Fibroblast of lung (primary cell): ENCODE results near the gene AMPD2. TPM values are rescaled to one million over a fixed set of nuclear protein-coding genes. Genes with fewer than 3 reads are reported as not detected.
A peak's percentile ranks its signal among the peaks of the same experiment; 100 is the strongest.

Experiments used
- DNase-seq, 2 donors: peaks; one replicate each; pipeline versions ENCODE4 v3.0.0 to v3.0.0-alpha.2; 2010; ENCODE audit warnings: low read depth in 2 of 2
- H2AFZ ChIP-seq: 2 replicates; pipeline ENCODE4 v1.5.1; 2012; ENCODE audit warnings: low read length, control low read depth, inconsistent platforms
- H3K27ac ChIP-seq: 2 replicates; pipeline ENCODE4 v1.5.1; 2011; ENCODE audit warnings: low read length, control low read depth; ENCODE audit not compliant: insufficient read depth
- H3K27me3 ChIP-seq: 2 replicates; pipeline ENCODE4 v1.5.1; 2011; ENCODE audit warnings: mild to moderate bottlenecking, low read length; ENCODE audit not compliant: control insufficient read depth, insufficient read depth
- H3K36me3 ChIP-seq: 2 replicates; pipeline ENCODE4 v1.5.1; 2011; ENCODE audit warnings: low read length; ENCODE audit not compliant: control insufficient read depth, insufficient read depth
- H3K4me1 ChIP-seq: 2 replicates; pipeline ENCODE4 v1.5.1; 2011; ENCODE audit warnings: low read length; ENCODE audit not compliant: control insufficient read depth, insufficient read depth; ENCODE audit errors: extremely low read depth
- H3K4me2 ChIP-seq: 2 replicates; pipeline ENCODE4 v1.5.1; 2011; ENCODE audit warnings: low read length, control low read depth; ENCODE audit not compliant: insufficient read depth; ENCODE audit errors: extremely low read depth
- H3K4me3 ChIP-seq, 4 experiments: fragments of 200-600 bp in 1 of 4; sonication (generic) in 1 of 4; replicated peaks in 1 of 4; 2 replicates each; pipeline ENCODE4 v1.5.1; 2011 to 2016; ENCODE audit warnings: low read length in 4 of 4, low read depth in 3 of 4, mild to moderate bottlenecking in 3 of 4, control low read depth in 2 of 4, inconsistent platforms in 1 of 4, mixed read lengths in 1 of 4; ENCODE audit not compliant: insufficient read depth in 1 of 4; ENCODE audit errors: control extremely low read depth in 1 of 4
- H3K79me2 ChIP-seq: 2 replicates; pipeline ENCODE4 v1.5.1; 2012; ENCODE audit warnings: mild to moderate bottlenecking, low read length, inconsistent platforms; ENCODE audit not compliant: control insufficient read depth, insufficient read depth
- H3K9ac ChIP-seq: 2 replicates; pipeline ENCODE4 v1.5.1; 2011; ENCODE audit warnings: mild to moderate bottlenecking, low read length, control low read depth; ENCODE audit not compliant: insufficient read depth
- H3K9me3 ChIP-seq: 2 replicates; pipeline ENCODE4 v1.5.1; 2012; ENCODE audit warnings: low read depth, low read length; ENCODE audit not compliant: control insufficient read depth, insufficient read depth
- H4K20me1 ChIP-seq: 2 replicates; pipeline ENCODE4 v1.5.1; 2011; ENCODE audit warnings: low read length; ENCODE audit not compliant: control insufficient read depth, insufficient read depth; ENCODE audit errors: extremely low read depth
- EZH2 ChIP-seq: IDR thresholded peaks from 2 replicates; pipeline ENCODE4 v1.5.1; 2012; ENCODE audit warnings: low read length, control low read depth, mild to moderate bottlenecking; ENCODE audit errors: missing control alignments
- polyA plus RNA-seq, 2 donors: library from polyadenylated mRNA; depleted of rRNA in 1 of 2; stranded (reverse) in 1 of 2; unstranded in 1 of 2; fragments of >200 nt; gene quantifications; 2 replicates each; pipeline ENCODE4 v1.2.1, GENCODE V29; 2011 to 2012; ENCODE audit warnings: missing spikeins in 1 of 2
- total RNA-seq: library from RNA; depleted of rRNA; stranded (reverse); fragments of >200 nt; gene quantifications from 2 replicates; pipeline ENCODE4 v1.2.1, GENCODE V29; 2014
- TF ChIP-seq, protein P1 (sequence below), 2 donors: IDR thresholded peaks in 1 of 2; conservative IDR thresholded peaks in 1 of 2; 1 replicate in 1 of 2; 2 replicates in 1 of 2; pipeline ENCODE4 v1.5.1; 2011 to 2012; ENCODE audit warnings: low read length in 2 of 2, control low read depth in 1 of 2, inconsistent platforms in 1 of 2, low read depth in 1 of 2, mild to moderate bottlenecking in 1 of 2

Gene AMPD2
- total and polyA plus RNA-seq, 2 donors (not counting 1 experiment from before 2014, with no cell fraction given): 23.0 to 51.9 TPM

GRCh38 chr1:109616391-109616790 lies 3.2 kb upstream of the AMPD2 start:
- no peak overlapping the region for H3K4me3 ChIP-seq
- H3K4me1 ChIP-seq: peaks cover 19% of the 10 kb centered on the region
- H3K79me2 ChIP-seq: peaks cover 10% of the 10 kb centered on the region
- H3K9me3 ChIP-seq: no peaks in the 10 kb centered on the region
- no peaks in the 10 kb centered on the region for H3K36me3 ChIP-seq
- H2AFZ ChIP-seq: no peak overlapping the region
- TF ChIP-seq, protein P1, sequence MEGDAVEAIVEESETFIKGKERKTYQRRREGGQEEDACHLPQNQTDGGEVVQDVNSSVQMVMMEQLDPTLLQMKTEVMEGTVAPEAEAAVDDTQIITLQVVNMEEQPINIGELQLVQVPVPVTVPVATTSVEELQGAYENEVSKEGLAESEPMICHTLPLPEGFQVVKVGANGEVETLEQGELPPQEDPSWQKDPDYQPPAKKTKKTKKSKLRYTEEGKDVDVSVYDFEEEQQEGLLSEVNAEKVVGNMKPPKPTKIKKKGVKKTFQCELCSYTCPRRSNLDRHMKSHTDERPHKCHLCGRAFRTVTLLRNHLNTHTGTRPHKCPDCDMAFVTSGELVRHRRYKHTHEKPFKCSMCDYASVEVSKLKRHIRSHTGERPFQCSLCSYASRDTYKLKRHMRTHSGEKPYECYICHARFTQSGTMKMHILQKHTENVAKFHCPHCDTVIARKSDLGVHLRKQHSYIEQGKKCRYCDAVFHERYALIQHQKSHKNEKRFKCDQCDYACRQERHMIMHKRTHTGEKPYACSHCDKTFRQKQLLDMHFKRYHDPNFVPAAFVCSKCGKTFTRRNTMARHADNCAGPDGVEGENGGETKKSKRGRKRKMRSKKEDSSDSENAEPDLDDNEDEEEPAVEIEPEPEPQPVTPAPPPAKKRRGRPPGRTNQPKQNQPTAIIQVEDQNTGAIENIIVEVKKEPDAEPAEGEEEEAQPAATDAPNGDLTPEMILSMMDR (conservative IDR thresholded peaks at IDR 0.05 in 1 of 2, IDR thresholded peaks at IDR 0.05 in 1 of 2; ENCODE audit: low read depth in 1 of 2, low read length in 2 of 2): no peak
- TF ChIP-seq EZH2: no peak
- H3K27ac ChIP-seq: no peak overlapping the region
- no peaks in the 10 kb centered on the region for H3K27me3 ChIP-seq
- H4K20me1 ChIP-seq: no peaks in the 10 kb centered on the region
- no peak overlapping the region for H3K4me2 ChIP-seq
- no peak for DNase-seq
- H3K9ac ChIP-seq: no peak overlapping the region

- no peaks in the 10 kb centered on the region for H3K9me3 ChIP-seq
- H3K4me2 ChIP-seq: peak overlapping the region; percentile 27
- H3K79me2 ChIP-seq: peaks cover 19% of the 10 kb centered on the region
- H3K36me3 ChIP-seq: no peaks in the 10 kb centered on the region
- peak overlapping the region; percentile 34 for H2AFZ ChIP-seq
- no peak overlapping the region for H3K4me3 ChIP-seq
- H3K27me3 ChIP-seq: no peaks in the 10 kb centered on the region
- no peaks in the 10 kb centered on the region for H4K20me1 ChIP-seq
- H3K4me1 ChIP-seq: peaks cover 26% of the 10 kb centered on the region
- TF ChIP-seq, protein P1 (conservative IDR thresholded peaks at IDR 0.05 in 1 of 2, IDR thresholded peaks at IDR 0.05 in 1 of 2; ENCODE audit: low read depth in 1 of 2, low read length in 2 of 2): no peak
- TF ChIP-seq EZH2: no peak
- peak; percentile 92 to 97 for DNase-seq
- H3K27ac ChIP-seq: peak overlapping the region; percentile 49
- H3K9ac ChIP-seq: no peak overlapping the region
Observed at GRCh38 chr1:109617291-109617801, 2.3 kb upstream of the AMPD2 start.

DNA sequence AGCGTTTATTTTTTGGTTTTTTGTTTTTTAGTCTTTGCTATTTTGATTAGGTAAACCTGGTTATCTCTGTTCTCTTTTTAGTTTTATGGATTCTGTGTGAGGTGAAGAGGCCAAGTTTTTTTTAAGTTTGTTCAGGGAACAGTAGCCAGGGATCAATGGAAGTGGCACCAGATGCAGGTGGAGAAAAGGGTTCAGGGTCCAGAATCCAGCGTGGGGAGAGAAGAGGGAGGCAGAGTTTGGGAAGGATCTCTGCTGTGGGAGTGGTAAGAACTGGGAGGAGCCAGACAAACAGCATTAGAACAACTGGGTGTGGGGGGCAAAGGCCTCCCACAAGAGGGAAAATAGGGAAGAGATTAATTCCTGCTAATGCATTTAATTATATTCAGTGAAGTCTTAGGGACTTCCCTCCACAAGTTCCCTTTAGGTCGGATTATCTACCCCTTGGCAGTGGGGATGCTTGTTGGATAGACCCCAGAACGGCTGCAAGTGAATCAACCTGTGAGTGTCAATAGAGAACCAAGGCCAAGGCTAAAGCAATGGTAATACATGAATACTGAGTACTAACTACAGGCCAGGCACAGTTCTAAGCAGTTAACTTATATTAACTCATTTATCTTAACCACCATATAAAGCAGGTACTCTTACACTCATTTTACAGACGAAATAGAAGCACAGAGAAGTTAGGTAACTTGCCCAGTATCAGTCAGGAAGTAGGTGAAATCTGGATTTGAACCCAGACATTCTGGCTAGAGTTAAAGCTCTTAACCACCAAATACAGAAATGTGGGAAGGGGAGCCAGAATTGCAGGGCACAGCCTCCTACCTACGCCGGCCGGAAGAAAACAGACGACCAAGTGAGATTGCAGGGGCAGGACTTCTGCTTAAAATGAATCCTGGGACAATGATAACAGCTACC lies 719 bp upstream of the AMPD2 start:
- Histone ChIP-seq H3K27ac (peak overlapping the region; percentile 96), H2AFZ (peak overlapping the region; percentile 57), H3K4me3 (peak overlapping the region in 3 of 4 experiments; percentile 52 to 85 (median 75)), H3K27me3 (no peaks in the 10 kb centered on the region), H3K79me2 (peaks cover 35% of the 10 kb centered on the region), H3K4me1 (peaks cover 22% of the 10 kb centered on the region), H3K9me3 (no peaks in the 10 kb centered on the region), H3K36me3 (no peaks in the 10 kb centered on the region), H4K20me1 (no peaks in the 10 kb centered on the region), H3K9ac (peak overlapping the region; percentile 90), H3K4me2 (peak overlapping the region; percentile 11)
- DNase-seq: no peak
- TF ChIP-seq EZH2: no peak
- TF ChIP-seq, protein P1 (conservative IDR thresholded peaks at IDR 0.05 in 1 of 2, IDR thresholded peaks at IDR 0.05 in 1 of 2; ENCODE audit: low read depth in 1 of 2, low read length in 2 of 2): no peak
